Left ventricle myocardium inferior (tissue), 1 donor: Measurements from ENCODE around the gene FBXO28. TPM values are rescaled to one million over a fixed set of nuclear protein-coding genes. Genes with fewer than 3 reads are reported as not detected.

Experiments
- DNase-seq: peaks from one replicate; pipeline ENCODE4 v3.0.0-alpha.2; 2020
- H3K27ac ChIP-seq: fragments of 200-600 bp; replicated peaks from 2 replicates; pipeline ENCODE4 v1.8.0; 2021
- H3K27me3 ChIP-seq: fragments of 200-600 bp; 2 replicates; pipeline ENCODE4 v1.8.0; 2021; ENCODE audit warnings: low read depth
- H3K36me3 ChIP-seq: fragments of 200-600 bp; 2 replicates; pipeline ENCODE4 v1.8.0; 2021
- H3K4me1 ChIP-seq: fragments of 200-600 bp; 2 replicates; pipeline ENCODE4 v1.8.0; 2021
- H3K4me3 ChIP-seq: fragments of 200-600 bp; 2 replicates; pipeline ENCODE4 v1.8.0; 2021; ENCODE audit warnings: mild to moderate bottlenecking, moderate library complexity
- H3K9me3 ChIP-seq: fragments of 200-600 bp; replicated peaks from 2 replicates; pipeline ENCODE4 v1.8.0; 2021
- CTCF ChIP-seq: fragments of 200-600 bp; IDR thresholded peaks from 2 replicates; pipeline ENCODE4 v1.8.0; 2021; ENCODE audit warnings: antibody characterized with exemption, mild to moderate bottlenecking, borderline replicate concordance
- intact Hi-C: fragments of 100-400 bp; cut with micrococcal nuclease; formaldehyde crosslinking; loops from one replicate; pipeline ENCODE4 v1.11.0; 2022
- total RNA-seq: library from RNA; stranded (reverse); fragmentation: NEBNext Ultra II Directional; extraction: Animal tissue kit (Norgen Biotek cat#: 25700); gene quantifications from one replicate; pipeline ENCODE4 v1.2.1, GENCODE V29; 2021
- donor health status: DM: no; HTN: yes; CAD: no; lungs with severe emphysema.

Gene FBXO28
- total RNA-seq, 1 donor from 2014 or later, result 18.8 TPM

DNA sequence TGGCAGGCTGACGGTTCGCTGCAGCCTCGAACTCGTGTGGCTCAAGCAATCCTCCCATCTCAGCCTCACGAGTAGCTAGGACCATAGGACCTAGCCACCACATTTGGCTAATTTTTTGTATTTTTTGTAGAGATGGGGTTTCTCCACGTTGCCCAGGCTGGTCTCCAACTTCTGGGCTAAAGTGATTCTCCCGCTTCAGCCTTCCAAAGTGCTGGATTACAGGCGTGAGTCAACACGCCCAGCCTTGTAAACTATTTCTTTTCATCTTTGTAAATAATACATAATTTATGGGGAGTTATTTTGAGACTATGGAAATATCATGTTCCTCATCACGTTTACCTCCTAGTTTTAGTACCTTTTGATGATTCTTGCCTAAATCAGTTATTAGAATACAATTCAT is 906 bp upstream of the FBXO28 start:
- Histone ChIP-seq H3K4me1 (peaks cover 35% of the 10 kb centered on the region), H3K27ac (no peak overlapping the region), H3K36me3 (no peaks in the 10 kb centered on the region), H3K27me3 (peaks cover 17% of the 10 kb centered on the region), H3K4me3 (no peak overlapping the region), H3K9me3 (no peaks in the 10 kb centered on the region)
- TF ChIP-seq CTCF, result no peak
- intact Hi-C loops, result no loop called here
- DNase-seq, result no peak

DNA sequence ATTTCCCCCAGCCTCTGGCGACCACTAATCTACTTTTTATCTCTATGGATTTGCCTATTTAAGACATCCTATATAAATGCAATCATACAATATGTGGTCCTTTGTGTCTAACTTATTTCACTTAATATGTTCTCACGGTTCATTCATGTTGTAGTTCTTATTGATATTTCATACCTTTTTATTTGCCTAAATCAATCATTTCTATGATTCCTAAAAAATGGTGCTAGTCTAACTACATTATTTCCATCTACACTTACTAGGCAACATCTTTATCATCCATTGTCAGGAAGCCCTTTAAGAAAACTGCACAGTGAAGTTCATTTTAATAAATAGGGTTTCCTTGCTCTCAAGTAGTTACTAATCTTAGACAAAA is 380 bp upstream of the FBXO28 start:
- intact Hi-C loops, result no loop called here
- peak overlapping the region; percentile 93 for H3K27ac ChIP-seq
- no peak for DNase-seq
- no peaks in the 10 kb centered on the region for H3K9me3 ChIP-seq
- H3K4me1 ChIP-seq, result peaks cover 35% of the 10 kb centered on the region
- TF ChIP-seq CTCF, result no peak
- H3K36me3 ChIP-seq, result no peaks in the 10 kb centered on the region
- peak overlapping the region; percentile 89 for H3K4me3 ChIP-seq
- H3K27me3 ChIP-seq, result peaks cover 12% of the 10 kb centered on the region

GRCh38 chr1:224114787-224115175 is 870 bp downstream of the FBXO28 start:
- H3K27me3 ChIP-seq, result peaks cover 3% of the 10 kb centered on the region
- intact Hi-C loops, result loop anchor here (5.0 kb wide), 1 partner anchor 218 kb away; the partner anchor contains the start of gene NVL
- no peak for TF ChIP-seq CTCF

DNA sequence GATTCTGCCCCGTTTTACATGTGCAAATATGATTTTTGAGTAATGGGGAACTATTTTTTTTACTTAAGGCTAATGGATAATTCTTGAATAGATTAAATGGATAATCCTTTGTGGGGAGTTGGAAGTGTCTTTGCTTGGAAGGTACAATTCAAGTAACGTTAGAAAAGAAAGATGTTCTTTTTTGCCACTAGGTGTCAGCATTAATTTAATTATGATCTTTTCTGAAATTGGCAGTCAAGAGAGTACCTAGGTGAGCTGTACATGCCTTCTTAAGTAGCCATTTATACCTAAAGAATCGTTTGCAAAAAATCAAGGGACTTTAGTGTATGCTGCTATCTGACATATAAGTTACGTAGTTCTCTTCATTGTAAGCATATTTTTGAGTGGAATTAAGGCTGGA is 2.2 kb downstream of the FBXO28 start:
- TF ChIP-seq CTCF, result peak; percentile 70
- H3K4me1 ChIP-seq, result peaks cover 35% of the 10 kb centered on the region
- H3K9me3 ChIP-seq, result no peaks in the 10 kb centered on the region
- peak overlapping the region; percentile 89 for H3K4me3 ChIP-seq
- intact Hi-C loops, result loop anchor here (5.0 kb wide), 1 partner anchor 216 kb away; the partner anchor contains the start of gene NVL
- no peak overlapping the region for H3K27ac ChIP-seq
- peaks cover 3% of the 10 kb centered on the region for H3K36me3 ChIP-seq
- no peaks in the 10 kb centered on the region for H3K27me3 ChIP-seq
- DNase-seq, result no peak

More at GRCh38 chr1:224114787-224115175, 870 bp downstream of the FBXO28 start:
- Histone ChIP-seq H3K36me3 (peaks cover 3% of the 10 kb centered on the region), H3K4me3 (peak overlapping the region; percentile 89), H3K27ac (peak overlapping the region; percentile 93), H3K4me1 (peaks cover 35% of the 10 kb centered on the region), H3K9me3 (no peaks in the 10 kb centered on the region)
- DNase-seq, result no peak

DNA sequence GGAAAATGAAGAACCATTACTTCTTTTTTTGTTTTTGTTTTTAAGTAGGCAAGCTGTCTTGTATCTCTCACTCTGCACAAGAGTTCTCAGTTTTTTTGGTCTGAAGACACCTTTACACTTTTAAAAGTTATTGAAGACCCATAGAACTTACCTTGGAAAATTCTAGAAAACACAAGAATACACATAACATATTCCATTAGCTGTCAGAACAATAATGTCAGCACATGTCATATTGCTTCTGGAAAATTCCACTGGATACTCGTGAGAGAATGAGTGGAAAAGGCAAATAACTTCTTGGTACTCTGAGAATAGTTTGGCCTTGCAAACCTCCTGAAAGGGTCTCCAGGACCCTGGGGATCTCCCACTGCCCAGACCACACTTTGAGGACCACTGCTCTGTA is 4.8 kb downstream of the FBXO28 start:
- H3K27me3 ChIP-seq, result no peaks in the 10 kb centered on the region
- intact Hi-C loops, result loop anchor here (5.0 kb wide), 1 partner anchor 214 kb away; the partner anchor contains the start of gene NVL

More for the DNA sequence above, 4.8 kb downstream of the FBXO28 start:
- Histone ChIP-seq H3K36me3 (peaks cover 3% of the 10 kb centered on the region), H3K27ac (no peak overlapping the region), H3K9me3 (no peaks in the 10 kb centered on the region), H3K4me3 (no peak overlapping the region), H3K4me1 (peaks cover 40% of the 10 kb centered on the region)
- no peak for DNase-seq
- no peak for TF ChIP-seq CTCF
